Activated CD8-positive, alpha-beta memory T cell treated with anti-CD3 and anti-CD28 coated beads, Interleukin-2, amount 50 U/mL, for 4 hours (primary cell): Measurements from ENCODE around the gene YIF1A.
A peak's percentile ranks its signal among the peaks of the same experiment; 100 is the strongest.
"Not testable (repeated sequence)": the region's sequence is repeated elsewhere in the genome, so short reads cannot be mapped to it uniquely, and the experiment has no call there.

ENCODE experiments used
- DNase-seq: peaks from one replicate; pipeline ENCODE4 v3.0.0-alpha.2; 2020

The YIF1A gene

DNA sequence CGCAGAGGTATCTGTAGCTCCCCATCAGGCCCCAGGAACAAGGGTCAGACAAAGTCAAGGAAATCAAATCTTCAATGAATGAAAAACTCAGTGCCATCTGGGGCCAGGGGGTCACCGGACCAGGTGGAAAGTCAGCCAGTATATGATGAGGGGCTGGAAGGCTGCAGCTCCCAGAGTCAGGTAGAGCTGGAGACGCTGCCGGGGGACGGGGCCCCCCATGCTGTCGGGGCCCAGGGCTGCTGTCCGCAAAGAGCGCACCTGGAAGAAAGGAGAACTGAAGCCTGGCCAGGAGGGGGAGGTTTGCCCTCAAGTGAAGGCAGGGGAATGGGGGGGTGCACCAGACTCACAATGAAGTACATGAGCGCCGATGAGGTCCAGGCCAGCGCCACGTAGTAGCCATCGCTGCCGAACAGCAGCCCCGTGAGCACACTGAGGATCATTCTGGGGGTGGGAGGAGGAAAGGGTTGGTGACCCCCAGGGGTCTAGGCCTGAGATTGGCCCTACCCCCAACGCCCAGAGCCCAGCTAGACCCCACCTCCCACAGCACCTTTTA, 4.3 kb downstream of the YIF1A start:
- DNase-seq, result no peak

GRCh38 chr11:66283461-66284105, 5.4 kb downstream of the YIF1A start:
- no peak for DNase-seq

- DNase-seq, result peak; percentile 99
Observed at GRCh38 chr11:66282468-66283455, 6.2 kb downstream of the YIF1A start.

DNA sequence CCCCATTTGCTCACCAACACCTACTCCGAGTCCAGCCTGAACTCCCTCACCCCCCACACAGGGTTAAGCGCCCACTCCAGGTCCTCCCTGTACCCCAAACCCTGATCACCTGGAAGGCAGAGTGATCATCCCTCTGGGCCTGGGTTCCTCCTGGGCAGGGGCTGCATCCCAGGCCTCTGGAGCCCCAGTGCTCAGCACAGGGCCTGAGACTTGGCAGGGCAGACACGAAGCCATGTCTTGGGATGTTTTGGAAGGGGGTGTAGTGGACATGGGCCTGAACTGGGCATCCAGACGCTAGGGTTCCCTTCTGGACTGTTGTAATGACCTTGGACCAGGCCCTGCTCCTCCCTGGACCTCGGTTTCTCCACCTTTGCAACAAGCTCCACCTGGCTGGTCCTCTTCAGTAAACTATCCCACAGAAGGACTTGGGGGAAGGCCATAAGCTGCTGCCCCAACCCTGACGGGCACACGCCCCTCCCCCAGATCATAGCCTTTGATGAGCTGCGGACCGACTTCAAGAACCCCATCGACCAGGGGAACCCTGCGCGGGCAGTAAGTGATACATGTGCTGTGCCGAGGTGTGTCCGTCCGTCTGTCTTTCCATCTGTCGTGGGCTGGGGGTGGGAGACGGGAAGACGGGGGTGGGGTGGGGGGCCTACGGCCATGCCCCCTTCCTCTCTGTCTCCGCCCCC, 7.0 kb downstream of the YIF1A start:
- DNase-seq, result no peak

- DNase-seq, result no peak
Observed at GRCh38 chr11:66281001-66281400, 7.9 kb downstream of the YIF1A start.

GRCh38 chr11:66280428-66280827, 8.5 kb downstream of the YIF1A start:
- no peak for DNase-seq

GRCh38 chr11:66279092-66279734, 9.7 kb downstream of the YIF1A start:
- DNase-seq, result no peak

GRCh38 chr11:66278363-66279091, 10.4 kb downstream of the YIF1A start:
- DNase-seq, result no peak

DNA sequence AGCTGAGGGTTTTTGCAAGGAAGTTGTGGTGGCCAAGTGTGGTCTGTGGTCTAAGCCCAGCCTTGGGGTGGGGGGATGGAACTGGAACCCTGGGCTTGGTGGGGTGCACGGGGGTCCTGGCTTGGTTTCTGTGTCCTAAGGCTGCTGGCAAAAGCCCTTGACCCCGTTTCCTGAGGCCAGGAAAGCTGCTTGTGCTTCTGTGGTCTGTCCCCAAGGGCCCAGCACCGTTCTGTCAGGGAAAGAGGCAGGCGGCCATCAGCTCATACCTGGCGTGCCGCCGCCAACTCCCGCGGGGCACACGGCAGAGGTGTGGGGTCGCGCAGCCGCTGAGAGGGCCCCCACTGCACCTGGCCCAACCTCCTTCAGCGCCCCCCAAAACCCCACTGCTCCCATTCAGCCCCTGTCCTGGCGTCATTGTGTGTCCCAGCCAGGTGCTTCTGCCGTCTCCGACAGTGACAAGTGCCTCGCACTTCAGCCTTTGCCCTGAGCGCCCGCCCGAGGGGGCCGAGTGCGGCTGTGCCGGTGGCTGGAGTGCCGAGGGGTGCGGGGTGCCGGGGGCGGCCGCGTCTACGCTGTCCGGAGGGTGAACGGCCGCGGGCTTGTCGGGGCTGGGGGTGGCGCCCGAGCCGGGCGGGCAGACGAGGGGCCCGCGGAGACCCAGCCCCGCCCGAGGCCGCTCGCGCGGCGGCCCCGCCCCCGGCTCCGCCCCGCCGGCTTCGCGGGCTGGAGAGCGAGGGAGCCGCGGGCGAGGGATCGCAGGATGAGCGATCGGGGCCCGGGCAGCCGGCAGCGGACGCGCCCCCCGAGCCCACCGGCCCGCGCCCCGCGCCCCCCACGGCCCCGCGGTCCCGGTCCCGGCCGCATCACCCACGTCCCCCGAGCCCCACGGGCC, 11.2 kb downstream of the YIF1A start, which contains the start of gene CNIH2:
Gene CNIH2, plus strand, starts transcription at position 705 of the 892 bp plus-strand sequence. CDS start 282 bp downstream, outside the sequence.
- DNase-seq, result peak; percentile 50

GRCh38 chr11:66277064-66277463, 11.9 kb downstream of the YIF1A start:
- DNase-seq, result not testable (repeated sequence)

DNA sequence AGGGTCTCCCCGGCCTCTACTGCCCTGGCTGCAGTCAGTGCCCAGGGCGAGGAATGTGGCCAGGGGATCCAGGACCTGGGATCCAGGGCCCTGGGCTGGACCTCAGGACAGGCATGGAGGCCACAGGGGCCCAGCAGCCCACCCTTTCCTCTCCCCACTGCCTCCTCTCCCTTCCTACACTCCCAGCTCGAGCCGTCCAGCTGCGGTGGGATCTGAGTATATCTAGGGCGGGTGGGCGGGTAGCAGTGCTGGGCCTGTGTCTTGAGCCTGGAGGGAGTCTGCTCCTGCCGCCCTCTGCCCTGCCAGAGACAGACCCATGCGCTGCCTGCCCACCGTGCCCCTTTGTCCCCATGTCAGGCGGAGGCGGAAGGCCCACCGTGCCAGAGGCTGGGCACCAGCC, 12.3 kb downstream of the YIF1A start:
- not testable (repeated sequence) for DNase-seq

DNA sequence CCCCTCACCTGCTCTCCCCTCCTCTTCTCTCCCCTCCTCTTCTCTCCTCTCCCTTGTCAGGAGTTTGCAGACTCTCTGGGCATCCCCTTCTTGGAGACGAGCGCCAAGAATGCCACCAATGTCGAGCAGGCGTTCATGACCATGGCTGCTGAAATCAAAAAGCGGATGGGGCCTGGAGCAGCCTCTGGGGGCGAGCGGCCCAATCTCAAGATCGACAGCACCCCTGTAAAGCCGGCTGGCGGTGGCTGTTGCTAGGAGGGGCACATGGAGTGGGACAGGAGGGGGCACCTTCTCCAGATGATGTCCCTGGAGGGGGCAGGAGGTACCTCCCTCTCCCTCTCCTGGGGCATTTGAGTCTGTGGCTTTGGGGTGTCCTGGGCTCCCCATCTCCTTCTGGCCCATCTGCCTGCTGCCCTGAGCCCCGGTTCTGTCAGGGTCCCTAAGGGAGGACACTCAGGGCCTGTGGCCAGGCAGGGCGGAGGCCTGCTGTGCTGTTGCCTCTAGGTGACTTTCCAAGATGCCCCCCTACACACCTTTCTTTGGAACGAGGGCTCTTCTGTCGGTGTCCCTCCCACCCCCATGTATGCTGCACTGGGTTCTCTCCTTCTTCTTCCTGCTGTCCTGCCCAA, 12.8 kb downstream of the YIF1A start:
- no peak for DNase-seq

DNA sequence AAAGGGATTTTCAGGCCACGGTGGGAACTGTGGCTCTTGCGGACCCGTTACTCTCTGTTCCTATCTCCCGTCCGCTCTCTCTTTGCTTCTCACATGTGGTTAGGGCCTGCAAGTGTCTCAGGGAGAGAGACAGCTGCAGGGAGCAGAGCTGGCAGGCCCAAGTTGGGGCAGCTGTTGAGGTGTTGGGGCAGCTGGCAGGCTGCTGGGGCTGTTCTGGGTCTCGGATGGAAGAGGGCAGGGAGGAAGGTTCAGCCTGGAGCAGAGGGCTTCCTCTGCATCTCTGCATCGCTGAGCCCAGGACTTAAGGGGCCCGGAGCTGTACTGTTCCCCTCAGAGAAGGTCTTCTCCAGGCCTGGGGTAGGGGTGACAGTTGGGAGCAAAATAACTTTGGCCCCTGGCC, 13.5 kb downstream of the YIF1A start:
- DNase-seq, result no peak

DNA sequence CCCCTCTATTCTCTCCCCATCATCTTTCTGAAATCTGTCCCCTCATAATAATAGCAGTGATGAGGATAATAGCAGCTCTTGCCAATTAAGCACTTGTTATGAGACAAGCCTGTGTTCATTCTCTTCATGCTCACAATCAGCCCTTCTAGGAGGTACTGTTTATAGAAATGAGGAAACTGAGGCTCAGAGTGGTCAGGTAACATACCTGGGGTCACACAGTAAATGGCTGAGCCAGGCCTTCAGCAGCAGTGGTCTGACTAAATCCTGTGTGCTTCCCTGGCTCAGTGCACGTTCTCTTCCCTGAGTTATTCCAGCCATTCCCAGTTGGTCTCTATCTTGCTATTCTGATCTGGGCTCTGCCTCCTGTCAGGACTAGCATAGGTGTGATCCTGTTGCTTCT, 14.7 kb downstream of the YIF1A start:
- DNase-seq, result no peak

DNA sequence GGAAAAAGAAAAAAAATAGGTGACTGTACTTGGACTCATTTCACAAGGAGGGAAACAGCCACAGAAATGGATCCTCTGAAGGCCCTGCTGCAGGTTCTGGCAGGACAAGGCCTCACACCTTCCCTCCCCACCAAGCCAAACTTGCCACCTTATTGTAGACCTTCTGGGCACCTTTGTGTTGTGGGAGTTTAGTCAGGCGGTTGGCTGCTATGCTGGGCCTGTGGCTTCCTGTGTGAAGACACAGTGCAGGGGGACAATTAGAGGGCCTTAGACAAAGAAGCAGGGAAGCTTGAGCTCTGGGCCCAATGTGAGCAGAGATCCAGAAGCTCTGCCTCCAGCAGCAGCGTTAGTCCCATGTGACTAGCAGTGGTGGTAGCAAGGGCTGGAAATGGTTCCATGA, 16.3 kb downstream of the YIF1A start:
- DNase-seq, result no peak

- DNase-seq, result no peak
Observed at GRCh38 chr11:66271816-66272215, 17.1 kb downstream of the YIF1A start.

DNA sequence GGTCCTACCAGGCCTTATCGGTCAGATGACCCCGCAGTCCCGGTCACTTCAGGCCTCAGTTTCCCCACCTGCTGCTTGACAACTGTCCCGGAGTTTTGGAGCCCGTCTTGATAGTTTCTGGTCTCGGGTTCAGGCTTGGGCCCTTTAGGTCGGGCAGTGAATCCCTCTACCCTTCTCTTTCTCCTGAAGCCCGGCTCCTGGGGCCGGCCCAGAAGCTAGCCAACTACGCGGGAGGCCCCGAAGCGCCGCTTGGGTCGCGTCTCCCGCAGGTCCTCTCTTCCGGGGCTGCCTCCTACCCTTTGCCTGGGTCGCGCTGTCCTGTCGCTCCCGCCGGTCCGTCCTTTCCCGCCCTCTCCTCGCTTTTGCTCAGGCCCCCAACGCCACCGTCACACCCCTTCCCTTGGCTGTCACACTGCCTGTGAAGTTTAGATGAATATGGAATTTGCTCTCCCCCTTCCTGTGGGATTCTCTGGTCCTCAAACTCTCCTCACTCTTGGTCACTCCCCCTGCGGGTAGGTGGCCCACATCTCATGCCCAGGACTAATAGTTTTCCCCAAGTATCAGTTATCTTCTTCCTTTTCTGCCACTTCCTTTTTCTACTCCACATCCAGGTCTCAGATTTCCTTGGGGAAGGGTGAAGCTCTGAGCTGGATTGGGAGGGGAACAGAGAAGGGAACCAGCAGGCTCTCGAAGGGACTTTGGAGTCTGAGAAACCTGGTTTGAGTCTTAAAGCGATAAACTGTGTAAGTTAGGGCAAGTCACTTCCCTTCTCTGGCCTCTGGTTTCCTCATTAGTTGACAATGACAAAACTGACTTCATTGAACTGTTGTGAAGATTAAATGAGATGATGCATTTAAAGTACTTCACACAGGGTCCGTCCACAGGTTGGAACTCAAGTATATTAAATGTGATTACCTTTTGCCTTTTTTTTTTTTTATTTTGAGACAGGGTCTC, 19.7 kb downstream of the YIF1A start:
- DNase-seq, result no peak

DNA sequence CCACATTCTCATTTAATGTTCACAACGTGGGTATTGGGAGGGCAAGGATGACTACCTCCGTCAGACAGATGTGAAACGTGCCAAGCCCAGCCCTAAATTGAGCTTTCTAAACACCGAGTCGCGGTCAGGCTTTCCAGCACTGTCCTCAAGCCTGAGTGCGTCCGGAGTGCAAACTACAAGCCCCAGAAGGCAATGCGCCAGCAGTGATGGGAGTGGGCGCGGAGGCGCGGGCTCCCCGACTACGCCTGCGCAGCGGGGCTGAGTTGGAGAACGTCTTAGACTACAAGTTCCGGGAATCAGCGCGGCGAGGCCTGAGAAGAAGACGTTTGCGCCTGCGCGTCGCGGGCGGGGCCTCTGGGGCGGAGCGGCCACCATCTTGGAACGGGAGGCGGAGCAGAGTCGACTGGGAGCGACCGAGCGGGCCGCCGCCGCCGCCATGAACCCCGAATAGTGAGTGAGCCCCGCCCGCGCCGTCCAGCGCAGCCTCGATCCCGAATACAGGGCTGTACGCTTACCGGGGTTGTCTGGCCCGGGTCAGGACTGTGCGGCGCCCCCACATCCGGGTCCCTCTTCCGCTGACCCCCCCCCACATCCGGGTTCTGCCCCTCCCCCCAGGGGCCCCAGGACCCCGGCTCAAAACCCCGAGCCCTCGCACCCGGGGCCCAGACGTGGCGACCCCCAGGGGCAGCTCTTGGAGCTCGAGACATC, 20.5 kb downstream of the YIF1A start, which contains the start of gene RAB1B:
Gene RAB1B, plus strand, starts transcription at position 396 of the 708 bp plus-strand sequence. Its CDS starts 41 bp downstream, at position 437.
- DNase-seq, result peak; percentile 100
